Measurements from ENCODE around the gene NRN1.
"Not testable (repeated sequence)": the region's sequence is repeated elsewhere in the genome, so short reads cannot be mapped to it uniquely, and the experiment has no call there.

Gene NRN1

DNA sequence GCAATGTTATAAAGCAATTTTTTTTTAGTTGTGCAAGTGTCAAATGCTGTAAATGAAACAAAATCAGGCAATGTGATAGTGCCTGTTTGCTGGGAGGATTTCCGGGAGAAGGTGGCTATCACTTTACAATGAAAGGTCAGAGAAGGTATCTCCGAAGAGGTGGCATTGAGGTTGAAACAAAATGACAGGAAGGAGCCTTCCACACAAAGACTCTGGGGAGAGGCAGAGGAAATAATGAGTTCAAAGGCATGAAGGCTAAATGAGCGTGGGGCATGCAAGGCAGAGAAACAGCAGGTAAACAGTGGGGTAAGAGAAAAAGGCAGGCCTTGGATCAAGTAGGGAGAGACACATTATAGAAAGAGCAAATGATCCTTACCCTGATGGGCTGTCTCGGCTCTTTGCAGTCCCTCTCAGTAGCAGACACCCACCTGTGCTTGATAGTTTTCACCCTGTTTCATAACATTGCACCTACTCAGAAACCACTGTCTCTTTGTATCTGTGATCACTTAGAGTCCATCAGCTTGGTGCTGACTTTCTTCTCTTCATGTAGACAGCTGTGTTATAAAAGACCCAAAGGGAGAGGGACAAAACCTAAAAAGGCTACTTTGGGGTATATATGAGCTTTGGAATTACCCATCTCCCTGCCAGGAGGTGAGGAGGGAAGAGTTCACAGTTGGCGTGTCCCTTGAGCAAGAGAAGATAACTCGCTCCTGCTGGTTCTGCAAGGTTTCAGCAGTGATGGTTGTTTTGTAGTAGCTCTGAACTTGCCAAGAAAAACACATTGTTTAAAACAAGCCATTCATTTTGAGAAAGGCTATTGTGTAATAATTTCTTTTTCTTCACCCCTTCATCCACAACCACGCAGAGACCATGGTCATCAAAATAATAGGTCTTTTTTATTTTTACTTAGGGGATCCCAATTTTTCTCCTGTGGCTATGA, 22.3 kb downstream of the NRN1 start:
- no peak for DNase-seq (ENCODE audit: low read depth in 2 of 2)

DNA sequence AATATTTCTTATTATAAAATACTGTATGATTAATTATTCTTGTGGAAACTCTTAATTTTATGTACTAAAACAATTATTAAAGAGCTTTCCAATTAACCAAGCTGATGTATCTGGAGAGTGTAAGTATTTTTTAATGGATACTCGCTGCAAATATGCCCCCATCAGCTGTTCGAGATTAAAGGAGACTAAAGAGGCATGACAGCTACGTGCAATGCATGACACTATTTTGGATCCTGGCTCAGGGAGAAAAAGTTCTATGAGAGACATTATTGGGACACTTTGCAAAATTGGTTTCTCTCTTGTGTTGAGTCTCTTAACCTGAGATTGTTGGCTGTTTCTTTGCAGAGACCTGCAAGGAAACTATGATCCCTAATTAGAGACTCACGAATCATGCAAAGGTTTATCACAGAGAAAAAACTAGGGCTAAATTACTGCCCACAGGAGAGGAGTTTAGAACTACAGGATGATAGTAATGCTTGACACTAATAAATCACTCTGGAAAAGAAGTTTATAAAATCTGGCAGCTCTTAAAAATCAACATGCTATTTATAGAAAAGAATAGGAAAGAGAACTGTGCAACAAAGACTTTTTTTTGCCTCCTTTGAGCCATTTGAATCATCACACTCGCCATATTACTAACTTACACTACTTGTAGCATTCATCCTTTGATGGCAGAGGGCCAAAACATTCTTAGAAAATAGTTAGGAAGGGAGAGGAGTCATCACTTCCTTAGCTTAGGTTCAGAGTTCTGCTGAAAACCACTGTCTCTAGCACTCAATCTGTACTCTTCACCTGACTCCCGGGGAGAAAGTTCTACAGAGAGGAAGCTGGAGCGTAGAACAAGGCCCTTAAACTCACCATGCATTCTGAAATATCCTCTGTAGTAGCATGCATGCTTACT, 25.3 kb downstream of the NRN1 start:
- peak; percentile 96 to 97 for DNase-seq (ENCODE audit: low read depth in 2 of 2)

DNA sequence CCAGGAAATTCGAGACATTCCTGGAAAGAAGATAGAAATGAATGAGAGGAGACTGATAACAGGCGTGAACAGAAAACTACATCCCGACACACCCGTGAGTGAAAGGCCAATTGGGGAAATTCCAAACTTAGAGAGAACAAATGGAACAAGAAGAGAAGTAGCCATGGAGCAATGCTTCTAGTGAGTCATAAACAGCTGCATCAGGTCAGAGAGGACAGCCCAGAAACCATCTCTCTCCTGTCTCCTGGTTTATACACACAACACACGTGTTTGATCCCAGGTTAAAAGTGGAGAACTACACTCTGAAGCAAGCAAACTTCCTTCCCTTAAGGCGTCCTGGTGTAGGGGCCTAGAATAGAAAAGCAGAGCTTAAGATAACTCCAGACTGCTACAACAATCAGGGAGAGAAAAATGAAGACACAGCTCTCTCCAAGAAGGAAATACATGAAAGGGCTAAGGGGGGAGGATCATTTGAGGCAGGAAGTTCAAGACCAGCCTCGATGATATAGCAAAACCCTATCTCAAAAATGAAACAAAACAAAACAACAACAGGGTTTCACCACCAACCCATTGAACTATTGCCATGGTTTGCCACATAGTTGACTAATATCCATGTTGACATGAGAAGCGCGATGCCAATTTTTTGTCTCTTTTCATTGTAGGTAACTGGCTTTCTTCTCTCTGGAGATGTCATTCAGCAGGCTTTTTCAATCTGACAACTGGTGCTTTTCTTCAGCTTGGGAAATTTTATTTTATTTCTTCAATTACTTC, 26.9 kb downstream of the NRN1 start:
- DNase-seq (ENCODE audit: low read depth in 2 of 2) = no peak

DNA sequence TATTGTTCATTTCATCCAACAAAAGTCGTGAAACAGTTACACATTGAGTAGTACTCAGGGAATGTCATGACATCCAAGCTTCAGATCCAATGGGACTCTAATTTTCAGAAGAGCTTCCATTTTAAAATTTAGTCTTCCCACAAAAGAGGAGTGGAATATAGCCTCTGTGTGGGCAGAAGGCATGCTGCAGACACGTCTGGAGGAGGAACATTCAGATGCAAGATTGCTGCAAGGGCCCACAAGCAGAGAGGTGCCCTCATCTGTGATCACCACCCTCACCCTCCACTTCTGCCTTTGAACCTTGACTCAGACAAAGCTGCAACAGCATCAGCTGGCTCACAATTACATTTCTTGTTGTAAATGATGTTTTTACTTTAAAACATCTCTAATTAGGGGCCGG, 29.9 kb downstream of the NRN1 start:
- DNase-seq (ENCODE audit: low read depth in 2 of 2) = no peak

DNA sequence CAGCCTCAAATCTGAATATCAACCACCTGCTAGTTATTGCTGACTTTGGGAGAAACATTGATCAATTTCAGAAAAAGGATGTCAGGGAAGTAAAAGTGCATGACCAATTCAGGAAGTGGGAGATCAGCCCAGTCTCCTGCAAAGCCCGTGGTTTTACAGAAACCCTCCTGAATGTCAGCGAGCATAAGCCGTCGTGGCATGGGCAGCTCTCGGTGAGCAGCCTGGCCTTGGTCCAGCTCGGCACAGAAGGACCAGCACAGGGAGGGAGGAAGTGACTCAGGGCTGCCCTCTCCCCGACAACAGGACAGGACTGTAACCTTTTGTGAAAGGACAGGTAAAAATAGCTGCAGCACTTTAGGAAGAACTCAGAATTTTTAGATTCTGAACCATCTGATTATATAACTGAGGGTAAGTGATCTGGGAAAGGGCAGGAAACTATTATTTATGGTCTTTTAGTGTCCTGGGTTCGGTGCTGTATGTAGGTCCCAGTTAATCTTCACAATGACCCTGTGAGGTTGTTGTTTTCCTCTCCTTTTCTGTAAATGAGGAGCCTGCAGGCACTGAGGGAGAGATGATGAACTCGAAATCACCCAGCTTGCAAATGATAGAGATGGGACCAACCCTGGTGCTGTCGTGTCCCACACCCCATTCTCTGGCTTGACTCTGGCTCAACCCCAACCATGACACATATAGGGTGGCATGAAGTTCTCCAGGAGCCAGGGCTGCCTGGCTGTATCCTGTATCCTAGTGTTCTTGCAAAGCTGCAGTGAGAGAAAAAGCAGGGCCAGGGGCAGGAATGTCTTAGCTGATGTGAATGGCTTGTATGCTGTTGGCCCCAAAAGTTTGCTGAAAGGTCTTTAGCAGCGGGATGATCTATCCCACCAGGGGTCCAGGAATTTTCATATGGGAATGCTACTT, 37.6 kb downstream of the NRN1 start:
- DNase-seq (ENCODE audit: low read depth in 2 of 2) = no peak

DNA sequence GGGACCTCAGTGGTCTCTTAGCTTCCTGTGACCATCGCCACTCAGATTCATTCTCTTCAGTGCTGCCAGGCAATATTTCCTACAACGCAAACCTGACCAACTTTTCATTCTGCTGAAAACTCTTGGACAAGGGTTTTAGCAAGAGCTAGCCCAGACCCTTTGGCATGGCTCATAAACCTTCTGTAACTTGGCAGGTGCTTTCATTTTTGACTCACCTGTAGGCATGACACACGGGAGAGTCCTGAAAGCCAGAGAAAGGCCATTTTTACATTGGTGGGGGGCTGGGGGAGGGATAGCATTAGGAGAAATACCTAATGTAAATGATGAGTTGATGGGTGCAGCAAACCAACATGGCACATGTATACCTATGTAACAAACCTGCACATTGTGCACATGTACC, 38.7 kb downstream of the NRN1 start:
- DNase-seq (ENCODE audit: low read depth in 2 of 2) = not testable (repeated sequence)

DNA sequence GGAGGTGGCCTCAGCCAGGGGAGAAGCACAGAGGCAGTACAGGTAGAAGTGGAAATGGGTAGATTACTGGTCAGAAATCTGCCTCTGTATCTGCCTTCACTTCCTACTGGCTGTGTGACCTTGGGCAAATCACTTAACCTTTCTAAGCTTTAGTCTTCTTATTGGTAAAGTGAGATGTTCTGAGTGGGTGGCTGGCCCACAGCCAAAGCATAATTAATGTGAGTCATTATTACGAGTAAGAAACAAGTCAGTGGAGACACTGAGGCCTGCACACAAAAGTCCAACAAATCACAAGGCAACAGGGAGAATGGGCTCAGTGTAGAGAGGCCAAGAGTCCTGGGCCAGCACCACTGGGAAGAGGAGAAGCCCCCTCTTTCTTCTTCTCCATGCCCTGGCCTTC, 39.1 kb downstream of the NRN1 start:
- no peak for DNase-seq (ENCODE audit: low read depth in 2 of 2)

DNA sequence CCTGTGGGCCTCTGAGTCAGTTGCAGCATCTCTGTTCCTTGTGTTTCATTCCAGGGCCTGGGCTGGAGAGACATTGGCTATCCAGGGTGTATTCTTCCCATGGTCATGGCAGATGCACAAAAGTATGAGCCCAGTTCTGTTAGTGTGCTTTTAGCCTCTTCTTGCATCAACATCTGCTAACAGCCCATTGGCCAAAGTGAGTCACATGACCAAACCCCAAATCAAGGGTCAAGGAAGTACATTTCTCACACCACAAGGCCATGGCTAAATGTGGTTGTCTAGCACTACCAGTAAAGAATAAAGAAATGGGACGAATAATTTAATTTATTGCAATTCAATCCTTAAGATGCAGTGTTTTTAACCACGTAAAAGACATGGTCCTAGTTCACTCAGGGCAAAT, 43.9 kb downstream of the NRN1 start:
- DNase-seq (ENCODE audit: low read depth in 2 of 2) = no peak

DNA sequence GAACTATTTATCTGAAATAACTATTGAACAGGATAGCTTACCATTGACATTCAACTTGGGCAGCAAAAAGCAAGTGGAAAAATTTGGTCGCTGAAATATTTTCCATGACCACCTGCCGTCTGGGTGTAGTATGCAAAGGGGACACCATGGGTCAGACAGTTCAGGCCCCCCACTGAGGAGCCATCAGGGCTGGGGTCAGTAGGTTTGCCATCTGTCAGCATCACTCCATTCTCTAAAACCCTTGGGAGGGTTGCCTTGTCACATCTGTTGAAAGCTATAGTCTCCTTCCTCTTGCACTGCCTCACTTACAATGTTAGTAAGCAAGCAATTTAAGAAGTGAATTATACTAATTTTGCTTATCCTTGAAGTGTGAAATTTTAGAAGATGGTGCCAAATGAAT, 44.9 kb downstream of the NRN1 start:
- no peak for DNase-seq (ENCODE audit: low read depth in 2 of 2)

DNA sequence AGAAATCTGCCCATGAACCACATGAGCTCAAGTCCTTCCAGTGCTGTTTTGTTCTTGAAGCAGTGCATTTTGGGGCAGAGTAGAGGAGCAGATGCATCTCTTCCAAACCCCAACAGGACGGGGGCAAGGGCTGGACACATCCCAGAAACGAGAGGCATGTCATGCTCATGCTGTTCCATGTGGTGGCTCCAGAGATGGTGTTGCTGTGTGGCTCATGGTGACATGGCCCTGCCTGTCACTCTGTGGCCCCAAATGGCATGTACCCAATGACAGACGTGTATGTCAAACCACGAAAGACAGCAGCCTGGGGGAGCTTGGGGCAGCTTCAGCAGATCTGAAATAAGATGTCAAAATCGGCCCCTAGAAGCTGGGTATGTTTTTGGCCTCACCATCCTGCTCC, 46.3 kb downstream of the NRN1 start:
- no peak for DNase-seq (ENCODE audit: low read depth in 2 of 2)

DNA sequence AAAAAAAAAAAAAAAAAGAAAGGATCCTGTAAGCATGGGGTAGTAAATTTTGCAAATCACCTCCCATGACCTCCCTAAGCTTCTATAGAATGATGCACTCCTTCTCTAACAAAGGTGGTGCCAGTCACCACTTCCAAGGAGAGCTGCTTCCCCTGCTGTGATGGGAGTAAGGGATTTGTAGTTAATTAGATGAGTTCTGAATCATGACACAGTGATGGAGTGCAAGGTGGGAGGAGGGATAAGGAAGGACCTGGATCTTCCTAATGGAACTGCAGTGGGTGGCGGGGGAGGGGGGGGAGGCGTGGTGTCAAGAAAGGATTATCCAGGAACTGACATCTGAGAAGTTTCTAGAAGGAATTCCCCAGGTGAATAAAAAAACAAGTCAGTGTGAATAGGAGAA, 47.8 kb downstream of the NRN1 start:
- DNase-seq (ENCODE audit: low read depth in 2 of 2) = no peak

DNA sequence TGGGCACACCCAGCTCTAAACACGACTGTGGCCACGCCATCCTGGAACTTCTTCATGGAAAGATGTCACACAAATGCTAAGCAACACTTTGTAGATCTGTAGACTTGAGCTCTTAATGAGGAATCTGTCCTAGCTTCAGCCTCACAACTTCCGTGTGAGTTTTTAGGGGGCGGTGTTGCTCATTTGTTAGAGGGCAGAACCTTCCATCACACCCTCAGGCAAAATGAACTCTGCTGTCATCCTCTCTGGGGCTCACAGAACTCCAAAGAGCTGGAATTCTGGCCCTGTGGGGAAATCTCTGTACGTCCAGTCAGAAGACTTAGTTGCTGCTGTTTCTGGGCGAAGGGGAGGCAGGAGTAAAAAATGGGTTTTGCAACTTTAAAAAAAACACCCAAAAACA, 49.8 kb downstream of the NRN1 start:
- DNase-seq (ENCODE audit: low read depth in 2 of 2) = no peak

DNA sequence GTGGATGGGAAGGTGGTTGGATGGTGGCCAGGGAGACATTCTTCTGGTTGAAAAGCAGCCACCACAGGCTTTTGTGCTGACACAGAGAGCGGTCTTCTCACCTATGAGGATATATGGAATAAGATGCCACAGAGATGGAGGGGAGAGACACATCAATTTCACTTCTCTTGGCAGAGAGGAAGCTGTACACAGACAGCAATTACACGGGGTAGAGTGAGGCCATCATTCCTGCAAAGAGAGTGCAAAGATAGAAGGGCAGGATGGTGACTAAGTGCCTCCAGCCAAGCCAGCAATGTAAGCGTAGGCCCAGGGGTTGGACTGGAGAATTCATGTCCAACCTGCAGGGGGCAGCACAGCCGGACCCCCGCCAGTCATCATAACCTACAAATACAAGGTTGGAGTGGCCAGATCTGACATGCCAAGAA, 56.4 kb downstream of the NRN1 start:
- no peak for DNase-seq (ENCODE audit: low read depth in 2 of 2)
